Measurements from ENCODE around the gene RALGAPA2.

Gene RALGAPA2

DNA sequence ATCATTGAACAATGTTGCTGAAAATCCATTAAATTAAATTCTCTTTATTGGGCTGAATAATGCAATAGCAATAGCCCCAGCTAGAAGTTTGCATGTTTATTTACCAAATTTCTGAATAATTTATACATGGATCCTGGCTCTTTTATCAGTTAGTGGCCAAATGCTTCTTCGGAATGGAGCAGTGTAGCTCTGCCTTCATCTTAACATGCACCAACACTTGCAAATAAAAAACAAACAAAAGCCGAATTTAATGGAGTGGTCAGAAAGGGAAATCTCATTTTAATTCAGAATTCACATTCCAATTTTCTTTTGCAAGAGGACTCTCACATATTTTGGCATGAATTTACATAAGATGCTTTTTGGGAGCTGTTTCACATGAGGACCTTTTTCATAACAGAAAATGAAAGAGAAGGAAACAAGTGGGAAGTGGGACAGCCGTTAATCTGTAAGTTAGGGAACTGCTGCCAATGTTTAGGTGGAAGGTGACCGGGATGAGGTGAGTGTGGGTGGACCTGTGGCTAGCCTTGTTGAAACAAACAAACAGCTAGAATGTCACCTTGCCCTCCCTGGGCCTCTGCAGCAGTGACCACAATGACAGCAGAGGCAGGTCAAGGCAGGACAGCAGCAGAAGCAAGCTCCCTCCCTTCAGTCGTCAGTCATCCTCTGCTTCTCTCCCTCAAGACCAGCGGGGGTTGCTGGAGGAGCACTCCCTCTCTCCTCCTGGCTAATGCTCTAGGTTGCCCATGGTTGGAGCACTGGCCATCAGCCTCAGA, 271.4 kb downstream of the RALGAPA2 start:
- in situ Hi-C loops (cut with HindIII; ENCODE audit: low pct_ligation_motif_present, low pct_unique_long_range_greater_than_20kb, low sequenced_read_pairs) = no loop called here
- DNase-seq = no peak

- in situ Hi-C loops (cut with HindIII; ENCODE audit: low pct_ligation_motif_present, low pct_unique_long_range_greater_than_20kb, low sequenced_read_pairs) = no loop called here
- DNase-seq = no peak
These were observed 272.0 kb downstream of the RALGAPA2 start for GRCh38 chr20:20440481-20440880.

GRCh38 chr20:20439602-20440190, 272.7 kb downstream of the RALGAPA2 start:
- in situ Hi-C loops (cut with HindIII; ENCODE audit: low pct_ligation_motif_present, low pct_unique_long_range_greater_than_20kb, low sequenced_read_pairs) = no loop called here
- no peak for DNase-seq

DNA sequence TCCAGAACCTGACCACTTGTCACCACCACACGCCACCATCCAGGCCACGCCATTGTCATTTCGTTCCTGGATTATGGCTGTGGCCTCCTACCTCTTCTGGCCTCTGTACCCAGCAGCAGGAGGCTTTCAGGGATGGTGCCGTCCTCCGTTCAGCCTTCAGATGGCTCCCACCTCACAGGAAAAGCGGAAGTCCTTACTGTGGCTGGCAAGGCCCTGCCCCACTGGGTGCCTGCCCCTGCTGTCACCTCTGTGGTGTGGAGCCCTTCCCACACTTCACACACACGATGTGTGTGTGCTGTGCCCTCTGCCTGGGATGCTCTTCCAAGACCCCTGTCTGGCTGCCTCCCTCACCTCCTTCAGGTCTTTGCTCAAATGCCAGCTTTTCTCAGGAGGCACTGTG, 275.1 kb downstream of the RALGAPA2 start:
- in situ Hi-C loops (cut with HindIII; ENCODE audit: low pct_ligation_motif_present, low pct_unique_long_range_greater_than_20kb, low sequenced_read_pairs) = no loop called here
- no peak for DNase-seq

DNA sequence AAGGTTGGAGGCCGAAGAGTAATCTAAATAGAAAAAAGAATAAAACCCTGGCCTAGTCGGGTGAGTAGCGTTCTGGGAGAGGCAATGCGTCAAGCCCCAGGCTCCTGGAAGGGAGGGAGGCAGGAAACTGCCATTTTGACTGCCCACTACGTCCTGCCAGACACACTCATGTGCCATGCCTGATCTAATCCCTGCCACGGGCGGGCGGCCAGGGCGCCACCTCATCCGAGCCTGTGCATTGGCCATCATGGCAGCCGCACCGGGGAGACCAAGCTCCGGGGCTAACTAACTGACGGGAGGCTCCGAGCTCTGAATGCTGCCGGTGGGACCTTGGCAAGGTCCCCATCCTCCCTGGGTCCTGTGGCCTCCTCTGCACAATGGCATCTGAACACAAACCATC, 275.8 kb downstream of the RALGAPA2 start:
- in situ Hi-C loops (cut with HindIII; ENCODE audit: low pct_ligation_motif_present, low pct_unique_long_range_greater_than_20kb, low sequenced_read_pairs) = no loop called here

GRCh38 chr20:20435453-20435852, 277.0 kb downstream of the RALGAPA2 start:
- in situ Hi-C loops (cut with HindIII; ENCODE audit: low pct_ligation_motif_present, low pct_unique_long_range_greater_than_20kb, low sequenced_read_pairs) = no loop called here
- DNase-seq = no peak

More for the DNA sequence above, 275.8 kb downstream of the RALGAPA2 start:
- DNase-seq = no peak

- no peak for DNase-seq
- in situ Hi-C loops (cut with HindIII; ENCODE audit: low pct_ligation_motif_present, low pct_unique_long_range_greater_than_20kb, low sequenced_read_pairs) = no loop called here
These were observed 279.7 kb downstream of the RALGAPA2 start for GRCh38 chr20:20432618-20433286.

- in situ Hi-C loops (cut with HindIII; ENCODE audit: low pct_ligation_motif_present, low pct_unique_long_range_greater_than_20kb, low sequenced_read_pairs) = no loop called here
- DNase-seq = no peak
These were observed 282.4 kb downstream of the RALGAPA2 start for GRCh38 chr20:20430066-20430465.

GRCh38 chr20:20428067-20428466, 284.4 kb downstream of the RALGAPA2 start:
- in situ Hi-C loops (cut with HindIII; ENCODE audit: low pct_ligation_motif_present, low pct_unique_long_range_greater_than_20kb, low sequenced_read_pairs) = no loop called here

GRCh38 chr20:20427227-20427864, 285.1 kb downstream of the RALGAPA2 start:
- DNase-seq = no peak
- in situ Hi-C loops (cut with HindIII; ENCODE audit: low pct_ligation_motif_present, low pct_unique_long_range_greater_than_20kb, low sequenced_read_pairs) = no loop called here

More at GRCh38 chr20:20428067-20428466, 284.4 kb downstream of the RALGAPA2 start:
- no peak for DNase-seq

- no peak for DNase-seq
- in situ Hi-C loops (cut with HindIII; ENCODE audit: low pct_ligation_motif_present, low pct_unique_long_range_greater_than_20kb, low sequenced_read_pairs) = no loop called here
These were observed 285.9 kb downstream of the RALGAPA2 start for GRCh38 chr20:20426655-20426907.

GRCh38 chr20:20425823-20426654, 286.4 kb downstream of the RALGAPA2 start:
- in situ Hi-C loops (cut with HindIII; ENCODE audit: low pct_ligation_motif_present, low pct_unique_long_range_greater_than_20kb, low sequenced_read_pairs) = no loop called here
- DNase-seq = no peak

DNA sequence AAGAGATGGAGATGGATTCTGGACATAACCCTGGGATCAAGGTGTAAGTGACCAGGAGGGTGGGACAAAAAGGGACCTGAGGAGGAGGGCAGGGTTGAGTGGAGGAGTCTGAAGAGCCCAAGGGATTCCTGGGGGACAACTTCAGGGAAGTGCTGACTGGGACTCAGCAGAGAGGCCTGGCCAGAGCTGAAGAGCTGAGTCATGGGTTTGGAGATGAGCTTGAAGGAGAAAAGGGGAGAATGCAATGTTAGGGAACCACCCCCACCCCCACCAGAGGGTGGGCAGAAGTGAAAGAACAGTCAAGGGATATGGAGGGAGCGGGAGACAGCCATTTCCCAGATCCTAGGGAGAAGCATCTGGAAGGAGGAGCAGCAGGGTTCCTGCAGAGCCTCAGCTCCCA, 289.3 kb downstream of the RALGAPA2 start:
- in situ Hi-C loops (cut with HindIII; ENCODE audit: low pct_ligation_motif_present, low pct_unique_long_range_greater_than_20kb, low sequenced_read_pairs) = no loop called here
- DNase-seq = no peak

GRCh38 chr20:20417876-20418676, 294.4 kb downstream of the RALGAPA2 start:
- in situ Hi-C loops (cut with HindIII; ENCODE audit: low pct_ligation_motif_present, low pct_unique_long_range_greater_than_20kb, low sequenced_read_pairs) = no loop called here
- DNase-seq = no peak

DNA sequence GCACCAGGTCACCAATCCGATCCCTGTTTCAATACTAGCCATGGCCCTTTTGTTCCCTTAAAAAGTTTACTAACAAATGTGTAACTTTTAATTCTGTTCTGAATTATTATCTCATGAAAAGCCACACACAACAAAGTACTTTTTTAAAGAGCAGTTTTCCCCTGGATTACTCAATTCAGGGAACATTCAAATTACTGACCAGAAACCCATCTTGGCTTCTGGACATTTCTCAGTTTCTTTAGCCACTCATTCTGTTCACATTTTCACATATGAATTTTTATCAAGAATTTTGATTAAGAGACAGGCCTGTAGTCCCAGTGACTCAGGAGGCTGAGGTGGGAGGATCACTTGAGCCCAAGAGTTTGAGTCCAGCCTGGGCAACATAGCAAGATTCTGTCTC, 297.1 kb downstream of the RALGAPA2 start:
- in situ Hi-C loops (cut with HindIII; ENCODE audit: low pct_ligation_motif_present, low pct_unique_long_range_greater_than_20kb, low sequenced_read_pairs) = no loop called here
- DNase-seq = no peak

DNA sequence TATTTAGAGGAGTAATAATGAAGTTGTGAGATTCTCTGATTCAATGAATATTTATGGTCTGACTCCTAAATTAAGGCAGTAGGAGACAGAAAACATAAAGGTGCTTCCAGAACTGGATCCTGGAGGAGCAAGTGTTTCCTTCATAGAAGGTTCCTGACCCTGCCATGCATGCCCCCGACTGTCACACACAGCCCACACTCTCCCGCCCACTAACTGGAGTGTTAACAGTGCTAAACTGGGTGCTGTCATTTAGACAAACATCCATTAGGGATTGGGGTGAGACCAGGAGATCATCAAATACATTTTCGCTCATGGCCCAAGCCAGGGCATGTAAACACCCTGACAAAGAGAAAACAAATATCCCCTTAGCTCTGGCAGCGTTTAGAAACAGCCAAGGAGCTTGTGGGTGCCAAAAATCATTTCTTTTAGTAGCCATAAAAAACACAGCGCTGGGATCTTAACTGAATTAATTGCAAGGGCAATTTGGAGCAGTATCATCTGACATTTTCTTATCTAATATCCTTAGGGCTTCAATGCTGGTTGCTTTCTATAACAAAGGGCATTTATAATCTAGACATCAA, 297.7 kb downstream of the RALGAPA2 start:
- in situ Hi-C loops (cut with HindIII; ENCODE audit: low pct_ligation_motif_present, low pct_unique_long_range_greater_than_20kb, low sequenced_read_pairs) = no loop called here
- DNase-seq = no peak

- in situ Hi-C loops (cut with HindIII; ENCODE audit: low pct_ligation_motif_present, low pct_unique_long_range_greater_than_20kb, low sequenced_read_pairs) = no loop called here
- DNase-seq = no peak
These were observed 298.6 kb downstream of the RALGAPA2 start for GRCh38 chr20:20413810-20414281.

DNA sequence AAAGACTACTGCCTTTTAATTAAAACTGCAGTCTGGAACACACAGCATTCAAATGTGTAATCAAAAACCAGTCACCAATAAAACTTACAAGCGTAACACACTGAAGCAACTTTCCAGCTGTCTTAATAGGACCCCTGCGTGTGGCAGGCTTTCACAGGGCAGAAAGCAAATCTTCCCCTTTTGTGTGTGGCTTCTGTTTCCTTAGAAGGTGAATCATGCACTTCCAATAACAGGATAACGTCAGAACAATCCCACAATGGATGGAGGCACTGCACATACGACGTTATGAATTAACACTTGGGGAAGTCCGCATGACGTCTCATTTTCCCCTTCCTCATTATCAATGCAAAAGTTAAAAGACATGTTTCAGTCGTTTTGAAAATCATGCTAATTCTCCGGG, 299.7 kb downstream of the RALGAPA2 start:
- in situ Hi-C loops (cut with HindIII; ENCODE audit: low pct_ligation_motif_present, low pct_unique_long_range_greater_than_20kb, low sequenced_read_pairs) = no loop called here
- no peak for DNase-seq
